Suppressor macrophage treated with lipopolysaccharide for 4 hours (primary cell): ENCODE data around the gene TMEM151B.
"Not testable (repeated sequence)": the region's sequence is repeated elsewhere in the genome, so short reads cannot be mapped to it uniquely, and the experiment has no call there.

Experiments used
- DNase-seq: peaks from one replicate; pipeline ENCODE4 v3.0.0-alpha.2; 2020

Gene TMEM151B

GRCh38 chr6:44309092-44309491 lies 38.8 kb downstream of the TMEM151B start:
- no peak for DNase-seq

- no peak for DNase-seq
Measured at GRCh38 chr6:44309631-44310030, 39.4 kb downstream of the TMEM151B start.

GRCh38 chr6:44310241-44310640 lies 40.0 kb downstream of the TMEM151B start:
- no peak for DNase-seq

- DNase-seq: no peak
Measured at GRCh38 chr6:44311304-44311703, 41.1 kb downstream of the TMEM151B start.

GRCh38 chr6:44311767-44312166 lies 41.5 kb downstream of the TMEM151B start:
- DNase-seq: no peak

- DNase-seq: peak; percentile 95
Measured at GRCh38 chr6:44312901-44313788, 42.9 kb downstream of the TMEM151B start, which contains the start of gene AARS2. Gene AARS2 (minus strand): TSS chr6:44313347. CDS start chr6:44313323, 24 bp downstream.

- DNase-seq: not testable (repeated sequence)
Measured at GRCh38 chr6:44314657-44315056, 44.4 kb downstream of the TMEM151B start.

GRCh38 chr6:44315516-44315915 lies 45.3 kb downstream of the TMEM151B start:
- peak; percentile 86 for DNase-seq

GRCh38 chr6:44315951-44316350 lies 45.7 kb downstream of the TMEM151B start:
- no peak for DNase-seq

GRCh38 chr6:44316481-44316880 lies 46.2 kb downstream of the TMEM151B start:
- DNase-seq: peak; percentile 29

GRCh38 chr6:44317136-44317631 lies 46.9 kb downstream of the TMEM151B start:
- not testable (repeated sequence) for DNase-seq

GRCh38 chr6:44321210-44321609 lies 51.0 kb downstream of the TMEM151B start:
- no peak for DNase-seq

- no peak for DNase-seq
Measured at GRCh38 chr6:44327096-44327495, 56.8 kb downstream of the TMEM151B start.

GRCh38 chr6:44327760-44328159 lies 57.5 kb downstream of the TMEM151B start:
- no peak for DNase-seq

GRCh38 chr6:44328203-44328602 lies 58.0 kb downstream of the TMEM151B start:
- DNase-seq: not testable (repeated sequence)

- DNase-seq: no peak
Measured at GRCh38 chr6:44329858-44330257, 59.6 kb downstream of the TMEM151B start.

GRCh38 chr6:44332585-44332984 lies 62.3 kb downstream of the TMEM151B start:
- DNase-seq: no peak

- DNase-seq: peak; percentile 56
Measured at GRCh38 chr6:44333273-44333919, 63.1 kb downstream of the TMEM151B start.

GRCh38 chr6:44333942-44334341 lies 63.7 kb downstream of the TMEM151B start:
- DNase-seq: peak; percentile 67

- no peak for DNase-seq
Measured at GRCh38 chr6:44335631-44336030, 65.4 kb downstream of the TMEM151B start.

- peak; percentile 82 for DNase-seq
Measured at GRCh38 chr6:44338228-44339122, 68.2 kb downstream of the TMEM151B start.

GRCh38 chr6:44339301-44339700 lies 69.1 kb downstream of the TMEM151B start:
- DNase-seq: no peak
